Ureter (tissue), 1 donor: ENCODE measurements around the gene GALNT1. TPM values are rescaled to one million over a fixed set of nuclear protein-coding genes. Genes with fewer than 3 reads are reported as not detected.
"Not testable (repeated sequence)": the region's sequence is repeated elsewhere in the genome, so short reads cannot be mapped to it uniquely, and the experiment has no call there.

Experiments
- DNase-seq: peaks from one replicate; pipeline ENCODE4 v3.0.0-alpha.2; 2020; ENCODE audit warnings: low spot score
- total RNA-seq: library from RNA; stranded (reverse); gene quantifications from one replicate; pipeline ENCODE4 v1.2.4, GENCODE V29; 2023
- donor health status: DM: yes; HTN: yes; CAD: no.

GALNT1 gene
- 115 TPM for total RNA-seq

- no peak for DNase-seq
Measured at GRCh38 chr18:35581546-35581897, at the start of gene GALNT1. GALNT1 (plus strand) TSS chr18:35581740; CDS start chr18:35654663, 72,923 bp downstream.

DNA sequence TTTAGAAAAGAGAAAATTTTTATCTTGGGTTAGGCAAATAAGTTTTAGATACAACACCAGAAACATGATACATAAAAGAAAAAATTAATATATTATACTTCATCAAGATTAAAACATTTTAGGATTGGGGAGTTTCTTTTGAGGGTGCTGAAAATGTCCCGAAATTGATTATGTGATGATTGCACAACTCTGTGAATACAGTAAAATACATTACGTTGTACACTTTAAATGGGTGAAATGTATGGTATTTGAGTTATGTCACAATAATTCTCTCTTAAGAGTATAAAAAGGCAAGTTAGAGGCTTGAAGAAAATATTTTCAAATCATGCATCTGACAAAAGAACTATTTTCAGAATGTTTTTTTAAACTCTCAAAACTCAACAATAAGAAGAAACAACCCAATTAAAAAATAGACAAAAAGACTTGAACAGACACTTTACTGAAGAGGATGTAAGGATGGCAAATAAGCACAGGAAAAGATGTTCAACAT, 47.6 kb upstream of the GALNT1 start:
- DNase-seq = no peak

DNA sequence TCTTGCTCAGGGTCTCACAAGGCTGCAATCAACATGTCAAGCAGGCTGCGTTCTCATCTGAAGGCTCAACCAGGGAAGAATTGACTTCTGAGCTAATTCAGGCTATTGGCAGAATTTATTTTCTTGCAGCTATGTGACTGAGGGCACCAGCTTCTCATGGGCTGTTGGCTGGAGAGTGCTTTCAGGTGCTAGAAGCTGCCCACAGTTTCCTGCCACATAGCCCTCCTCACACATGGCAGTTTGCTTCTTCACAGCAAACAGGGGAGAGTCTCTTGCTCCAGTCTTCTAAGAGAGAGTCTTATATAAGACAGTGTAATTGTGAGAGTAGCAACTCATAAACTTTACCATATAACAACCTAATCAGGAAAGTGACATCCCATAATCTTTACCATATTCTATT, 46.2 kb upstream of the GALNT1 start:
- no peak for DNase-seq

- no peak for DNase-seq
Measured at GRCh38 chr18:35542356-35542755, 39.2 kb upstream of the GALNT1 start.

GRCh38 chr18:35547008-35547605, 34.4 kb upstream of the GALNT1 start:
- no peak for DNase-seq

GRCh38 chr18:35549564-35549963, 32.0 kb upstream of the GALNT1 start:
- no peak for DNase-seq

GRCh38 chr18:35553300-35553699, 28.2 kb upstream of the GALNT1 start:
- DNase-seq = no peak

DNA sequence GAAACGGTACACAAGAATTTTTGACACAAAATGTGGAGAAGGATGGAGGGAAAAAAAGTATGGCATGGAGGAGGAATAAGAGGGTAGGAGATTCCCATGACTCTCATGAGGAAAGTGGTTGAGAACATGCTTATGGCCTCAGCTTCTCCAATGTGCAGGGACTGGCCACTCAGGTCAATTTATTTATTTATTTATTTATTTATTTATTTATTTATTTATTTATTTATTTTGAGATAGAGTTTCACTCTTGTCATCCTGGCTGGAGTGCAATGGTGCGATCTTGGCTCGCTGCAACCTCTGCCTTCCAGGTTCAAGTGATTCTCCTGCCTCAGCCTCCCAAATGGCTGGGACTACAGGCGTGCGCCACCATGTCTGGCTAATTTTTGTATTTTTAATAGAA, 26.0 kb upstream of the GALNT1 start:
- not testable (repeated sequence) for DNase-seq

DNA sequence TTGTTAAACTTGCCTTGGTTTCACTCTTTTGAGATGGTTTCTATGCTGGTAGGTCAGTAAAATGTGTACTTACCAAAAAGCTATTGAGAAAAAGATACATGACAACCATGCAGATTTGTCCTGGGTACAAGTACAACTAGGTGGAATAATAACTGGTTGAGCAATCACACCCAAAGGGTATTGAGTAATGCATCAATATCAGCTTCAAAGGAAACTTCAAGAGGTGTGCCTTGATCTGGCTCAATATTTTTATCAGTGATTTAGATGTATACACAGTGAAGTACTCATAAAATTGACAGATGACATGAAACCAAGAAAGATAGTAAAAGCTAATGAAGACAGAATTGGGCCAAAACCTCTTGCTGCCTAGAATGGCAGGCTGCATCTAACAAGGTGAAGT, 21.7 kb upstream of the GALNT1 start:
- DNase-seq = no peak

DNA sequence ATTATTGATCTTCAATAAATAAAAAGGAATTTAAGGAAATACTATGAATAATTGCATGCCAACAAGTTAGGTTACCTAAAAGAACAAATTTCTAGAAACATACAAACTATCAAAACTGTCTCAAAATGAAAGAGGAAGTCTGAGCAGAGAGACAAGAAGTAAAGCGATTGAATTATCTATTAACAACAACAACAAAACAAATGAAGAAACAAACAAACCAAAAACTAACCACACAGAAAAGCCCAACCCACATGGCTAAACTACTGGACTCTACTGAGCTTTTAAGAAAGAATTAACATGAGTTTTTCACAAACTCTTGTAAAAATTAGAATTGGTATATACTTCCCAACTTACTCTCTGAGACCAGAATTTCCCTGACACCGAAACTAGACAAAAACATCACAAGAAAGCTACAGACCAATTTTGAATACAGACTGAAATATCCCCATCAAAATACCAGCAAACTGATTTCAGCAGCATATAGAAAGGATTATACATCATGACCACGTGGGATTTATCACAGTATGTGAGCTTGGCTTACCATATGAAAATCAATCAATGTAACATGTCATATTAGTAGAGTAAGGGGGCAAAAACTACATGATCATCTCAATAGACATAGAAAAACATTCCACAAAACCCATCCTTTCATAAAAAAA, 16.6 kb upstream of the GALNT1 start:
- DNase-seq = no peak

DNA sequence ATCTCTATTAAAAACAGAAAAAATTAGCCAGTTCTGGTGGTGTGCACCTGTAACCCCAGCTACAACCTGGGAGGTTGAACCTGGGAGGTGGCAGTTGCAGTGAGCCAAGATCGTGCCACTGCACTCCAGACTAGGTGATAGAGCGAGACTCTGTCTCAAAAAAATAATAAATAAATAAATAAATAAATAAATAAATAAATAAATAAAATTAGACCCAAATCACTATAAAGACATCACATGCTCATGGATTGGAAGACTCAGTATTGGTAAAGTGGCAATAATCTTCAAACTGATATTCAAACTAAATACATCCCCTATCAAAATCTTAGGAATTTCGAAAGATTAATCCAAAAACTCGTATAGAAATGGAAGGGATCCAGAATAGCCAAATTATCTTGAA, 15.5 kb upstream of the GALNT1 start:
- no peak for DNase-seq

- no peak for DNase-seq
Measured at GRCh38 chr18:35570182-35570581, 11.4 kb upstream of the GALNT1 start.

- no peak for DNase-seq
Measured at GRCh38 chr18:35571138-35571537, 10.4 kb upstream of the GALNT1 start.

GRCh38 chr18:35572644-35573043, 8.9 kb upstream of the GALNT1 start:
- DNase-seq = no peak

GRCh38 chr18:35573531-35573930, 8.0 kb upstream of the GALNT1 start:
- DNase-seq = no peak

DNA sequence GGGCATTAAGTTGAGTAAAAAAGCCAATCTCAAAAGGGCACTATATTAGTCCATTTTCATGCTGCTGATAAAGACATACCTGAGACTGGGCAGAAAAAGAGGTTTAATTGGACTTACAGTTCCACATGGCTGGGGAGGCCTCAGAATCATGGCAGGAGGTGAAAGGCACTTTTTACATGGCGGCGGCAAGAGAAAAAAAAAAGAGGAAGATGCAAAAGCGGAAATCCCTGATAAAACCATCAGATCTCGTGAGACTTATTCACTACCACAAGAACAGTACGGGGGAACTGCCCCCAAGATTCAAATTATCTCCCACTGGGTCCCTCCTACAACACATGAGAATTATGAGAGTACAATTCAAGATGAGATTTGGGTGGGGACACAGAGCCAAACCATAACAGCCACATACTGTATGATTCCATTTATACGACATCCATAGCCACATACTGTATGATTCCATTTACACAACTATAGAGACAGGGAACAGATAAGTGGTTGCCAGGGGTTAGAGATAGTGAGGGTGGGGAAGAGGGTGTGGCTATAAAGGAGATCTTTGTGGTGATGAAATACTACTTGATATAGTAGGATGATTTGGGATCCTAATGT, 5.2 kb upstream of the GALNT1 start:
- DNase-seq = not testable (repeated sequence)

DNA sequence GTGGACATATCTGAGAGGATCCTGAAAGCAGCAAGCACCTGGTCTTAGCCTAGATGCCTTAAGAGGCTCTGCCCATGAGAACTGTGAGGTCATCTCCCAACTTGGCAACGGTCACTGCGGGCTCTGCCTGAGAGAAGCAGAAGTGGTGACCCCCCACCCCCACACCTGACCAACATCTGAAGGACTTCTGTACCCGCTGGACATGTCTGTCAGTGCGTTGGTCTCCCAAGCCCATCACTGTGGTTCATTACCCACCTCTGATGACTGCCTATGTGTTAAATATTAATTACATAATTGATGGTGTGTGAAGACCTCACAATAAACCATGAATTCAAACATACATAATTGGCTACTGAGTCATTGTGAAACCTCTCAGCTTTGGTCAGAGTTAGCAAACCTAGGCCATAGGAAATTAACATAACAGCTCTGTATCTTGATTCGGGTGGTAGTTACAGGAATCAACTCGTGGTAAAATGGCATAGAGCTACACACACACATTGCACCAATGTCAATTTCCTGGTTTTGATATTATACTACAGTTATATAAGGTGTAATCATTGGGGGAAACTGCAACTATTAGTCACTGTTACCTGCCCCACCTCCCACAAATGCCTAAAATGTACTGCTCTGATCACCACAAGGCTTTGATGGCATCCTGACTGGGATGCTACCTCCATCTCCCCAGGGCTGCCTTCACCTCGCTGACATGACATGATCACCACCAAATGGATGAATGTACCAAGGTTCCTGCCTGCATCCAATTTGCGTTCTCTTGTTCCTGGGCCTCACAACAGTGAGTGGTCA, 4.3 kb upstream of the GALNT1 start:
- no peak for DNase-seq

DNA sequence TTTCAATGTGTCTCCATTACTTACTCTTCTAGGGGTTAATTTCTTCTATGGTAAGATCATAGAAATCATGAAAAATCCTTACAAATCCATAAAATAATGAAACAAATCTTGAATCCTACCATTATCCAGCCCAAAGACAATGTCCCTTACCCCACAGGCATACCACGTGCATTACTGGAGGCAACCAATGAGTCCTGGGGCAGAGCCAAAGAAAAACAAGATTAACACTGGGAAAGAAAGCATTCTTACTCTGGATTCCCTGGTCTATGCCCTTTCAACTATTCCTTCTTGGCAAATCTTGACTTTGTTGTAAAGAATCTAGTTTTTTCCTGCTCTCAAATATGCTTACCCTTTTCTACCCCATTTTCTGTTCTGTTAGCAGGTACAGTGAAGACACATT, 3.1 kb upstream of the GALNT1 start:
- no peak for DNase-seq

DNA sequence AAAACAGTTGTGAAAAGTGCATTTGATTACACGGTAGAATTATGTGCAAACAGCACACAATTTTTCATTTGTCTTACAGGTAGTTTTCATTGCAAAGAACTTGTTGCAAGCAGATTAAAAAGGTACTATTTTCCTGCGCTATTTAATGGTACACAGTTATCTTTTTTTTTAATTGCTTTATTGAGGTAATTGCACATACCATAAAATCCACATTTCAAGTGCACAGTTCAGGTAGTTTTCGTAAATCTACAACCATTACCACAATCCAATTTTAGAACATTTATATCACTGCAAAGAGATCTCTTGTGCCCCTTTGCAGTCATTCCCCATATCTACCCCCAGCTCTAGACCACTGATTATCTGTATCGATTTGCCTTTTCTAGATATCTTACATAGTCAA, 2.6 kb upstream of the GALNT1 start:
- DNase-seq = no peak

GRCh38 chr18:35580701-35581539, 620 bp upstream of the GALNT1 start:
- DNase-seq = peak; percentile 50

DNA sequence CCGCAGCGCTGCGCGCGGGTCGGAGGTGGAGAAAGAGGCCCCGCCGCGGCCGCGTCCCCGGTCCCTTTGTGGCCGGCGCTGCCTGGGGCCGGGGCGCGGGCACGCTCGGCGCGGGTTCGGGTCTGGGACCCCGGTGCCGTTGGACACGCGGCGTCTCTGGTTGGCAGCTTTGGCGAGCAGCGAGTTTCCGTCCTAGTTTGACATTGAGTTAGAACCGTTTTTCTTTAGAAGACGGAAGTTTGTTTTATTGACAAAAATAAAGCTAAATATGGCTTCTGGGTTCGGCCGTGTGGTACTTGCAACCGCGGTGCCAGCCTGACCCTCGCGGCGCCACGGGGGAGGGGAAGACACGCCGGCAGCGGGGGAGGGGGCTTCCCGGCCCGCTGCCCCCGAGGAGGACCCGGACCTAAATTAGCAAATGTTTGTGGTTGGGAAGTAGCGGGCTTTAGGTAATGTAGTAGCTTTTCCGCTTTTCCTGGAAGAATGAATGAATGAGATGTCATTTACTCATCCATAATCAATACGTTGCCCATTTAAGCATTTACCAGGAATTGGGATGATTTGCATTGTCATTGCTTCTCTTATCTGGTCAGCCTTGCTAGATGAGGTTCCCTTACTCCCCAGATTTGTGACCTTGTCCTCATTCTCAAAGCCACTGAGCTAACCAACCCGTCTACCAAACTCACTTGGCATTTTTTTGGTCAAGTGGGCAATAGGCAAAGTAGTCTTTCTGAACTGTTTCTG, 530 bp downstream of the GALNT1 start:
- DNase-seq = no peak
